WI38 (cell line): Measurements from ENCODE around the gene ZNF496.
"Not testable (repeated sequence)": the region's sequence is repeated elsewhere in the genome, so short reads cannot be mapped to it uniquely, and the experiment has no call there.

Experiments used
- H3K4me3 ChIP-seq: 2 replicates; pipeline ENCODE4 v1.5.1; 2011; ENCODE audit warnings: low read depth, mild to moderate bottlenecking, control low read depth, low read length
- CTCF ChIP-seq: IDR thresholded peaks from 2 replicates; pipeline ENCODE4 v1.5.1; 2012; ENCODE audit warnings: low read depth, mild to moderate bottlenecking, control low read depth, low read length

ZNF496 gene

GRCh38 chr1:247370786-247371732 lies 39.4 kb upstream of the ZNF496 start:
- no peak overlapping the region for H3K4me3 ChIP-seq
- no peak for TF ChIP-seq CTCF

- no peak for TF ChIP-seq CTCF
- no peak overlapping the region for H3K4me3 ChIP-seq
Observed at GRCh38 chr1:247368490-247369145, 37.0 kb upstream of the ZNF496 start.

GRCh38 chr1:247367786-247368422 lies 36.2 kb upstream of the ZNF496 start:
- no peak for TF ChIP-seq CTCF

GRCh38 chr1:247366926-247367645 lies 35.4 kb upstream of the ZNF496 start:
- no peak overlapping the region for H3K4me3 ChIP-seq
- TF ChIP-seq CTCF, result no peak

More at GRCh38 chr1:247367786-247368422, 36.2 kb upstream of the ZNF496 start:
- H3K4me3 ChIP-seq, result no peak overlapping the region

GRCh38 chr1:247366345-247366744 lies 34.7 kb upstream of the ZNF496 start:
- H3K4me3 ChIP-seq, result not testable (repeated sequence)

- TF ChIP-seq CTCF, result no peak
- H3K4me3 ChIP-seq, result no peak overlapping the region
Observed at GRCh38 chr1:247365023-247365422, 33.4 kb upstream of the ZNF496 start.

GRCh38 chr1:247363000-247363399 lies 31.3 kb upstream of the ZNF496 start:
- H3K4me3 ChIP-seq, result not testable (repeated sequence)
